Esophagus muscularis mucosa (tissue), 4 donors: ENCODE measurements around the gene BATF3. TPM values are rescaled to one million over a fixed set of nuclear protein-coding genes. Genes with fewer than 3 reads are reported as not detected.

ENCODE experiments used
- DNase-seq: peaks from one replicate; pipeline ENCODE4 v3.0.0-alpha.2; 2017; ENCODE audit errors: extremely low spot score
- H3K27ac ChIP-seq, 4 donors: fragments of 200-600 bp; sonication (generic); replicated peaks in 1 of 4; 1 replicate in 3 of 4; 2 replicates in 1 of 4; pipeline ENCODE4 v1.5.1; 2016 to 2019; ENCODE audit warnings: mild to moderate bottlenecking in 1 of 4
- H3K27me3 ChIP-seq, 4 donors: fragments of 200-600 bp; sonication (generic); one replicate each; pipeline versions ENCODE4 v1.5.1 to v1.6.0; 2016 to 2019
- H3K36me3 ChIP-seq, 4 donors: fragments of 200-600 bp; sonication (generic); one replicate each; pipeline ENCODE4 v1.5.1; 2016 to 2019
- H3K4me1 ChIP-seq, 4 donors: fragments of 200-600 bp; sonication (generic); one replicate each; pipeline ENCODE4 v1.5.1; 2016 to 2019
- H3K4me3 ChIP-seq, 4 donors: fragments of 200-600 bp; sonication (generic); 1 replicate in 2 of 4; 2 replicates in 2 of 4; pipeline ENCODE4 v1.5.1; 2016 to 2019; ENCODE audit warnings: mild to moderate bottlenecking in 4 of 4, moderate library complexity in 1 of 4
- H3K9me3 ChIP-seq, 4 donors: fragments of 200-600 bp; sonication (generic); 1 replicate in 3 of 4; 2 replicates in 1 of 4; pipeline ENCODE4 v1.5.1; 2016 to 2019
- CTCF ChIP-seq, 3 experiments: fragments of 200-600 bp in 2 of 3; fragments of 450-650 bp in 1 of 3; sonication (generic) in 2 of 3; IDR thresholded peaks; one replicate each; pipeline ENCODE4 v1.5.1; 2017 to 2019; ENCODE audit warnings: antibody characterized with exemption in 3 of 3, mild to moderate bottlenecking in 2 of 3, moderate library complexity in 1 of 3
- EP300 ChIP-seq: sonication (generic); formaldehyde crosslinking; IDR thresholded peaks from one replicate; pipeline ENCODE4 v1.6.1; 2017; ENCODE audit warnings: antibody characterized with exemption
- POLR2A ChIP-seq: fragments of 450-650 bp; IDR thresholded peaks from one replicate; pipeline ENCODE4 v1.6.1; 2017; ENCODE audit warnings: antibody characterized with exemption, moderate library complexity, mild to moderate bottlenecking, low read depth
- POLR2AphosphoS5 ChIP-seq, 2 donors: sonication (generic); formaldehyde crosslinking; IDR thresholded peaks; one replicate each; pipeline ENCODE4 v1.6.1; 2017; ENCODE audit warnings: antibody characterized with exemption in 2 of 2
- WGBS: methylation state at CpG from one replicate; pipeline ENCODE4 v1.1.5; 2018; 5-methylcytosine and 5-hydroxymethylcytosine counted together
- intact Hi-C: fragments of 100-400 bp; cut with DNase I; formaldehyde crosslinking; loops from one replicate; pipeline ENCODE4 v1.15.1; 2023
- total RNA-seq, 4 donors: library from RNA; depleted of rRNA; stranded (reverse); fragments of >200 nt; gene quantifications; one replicate each; pipeline versions ENCODE4 v1.1.0 to v1.2.1, GENCODE V29; 2016

The BATF3 gene
- total RNA-seq, 4 donors from 2014 or later = 2.1 to 8.1 (median 5.9) TPM

GRCh38 chr1:212737559-212737958 is 37.9 kb upstream of the BATF3 start:
- Histone ChIP-seq H3K9me3 (no peaks in the 10 kb centered on the region), H3K27me3 (no peaks in the 10 kb centered on the region), H3K4me3 (no peak overlapping the region), H3K4me1 (no peaks in the 10 kb centered on the region), H3K36me3 (peaks cover 0 to 12% (median 5%) of the 10 kb centered on the region in 4 donors), H3K27ac (no peak overlapping the region)
- intact Hi-C loops = no loop called here
- TF ChIP-seq CTCF (IDR thresholded peaks at IDR 0.05) (no peak), POLR2A (no peak)
- no peak for DNase-seq

DNA sequence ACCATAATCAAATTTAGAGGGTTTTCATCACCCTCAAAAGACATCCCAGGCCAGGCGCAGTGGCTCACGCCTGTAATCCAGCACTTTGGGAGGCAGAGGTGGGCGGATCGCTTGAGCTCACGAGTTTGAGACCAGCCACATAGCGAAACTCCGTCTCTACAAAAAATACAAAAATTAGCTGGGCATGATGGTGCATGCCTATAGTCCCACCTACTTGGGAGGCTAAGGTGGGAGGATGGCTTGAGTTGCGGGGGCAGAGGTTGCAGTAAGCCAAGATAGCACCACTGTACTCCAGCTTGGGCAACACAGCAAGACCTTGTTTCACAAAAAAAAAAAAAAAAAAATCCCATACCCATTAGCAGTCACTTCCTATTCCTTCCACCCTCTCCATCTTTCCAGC is 33.5 kb upstream of the BATF3 start:
- intact Hi-C loops = no loop called here
- no peaks in the 10 kb centered on the region for H3K4me1 ChIP-seq
- 95% methylated on average over 8 of the region's 8 CpGs for WGBS

DNA sequence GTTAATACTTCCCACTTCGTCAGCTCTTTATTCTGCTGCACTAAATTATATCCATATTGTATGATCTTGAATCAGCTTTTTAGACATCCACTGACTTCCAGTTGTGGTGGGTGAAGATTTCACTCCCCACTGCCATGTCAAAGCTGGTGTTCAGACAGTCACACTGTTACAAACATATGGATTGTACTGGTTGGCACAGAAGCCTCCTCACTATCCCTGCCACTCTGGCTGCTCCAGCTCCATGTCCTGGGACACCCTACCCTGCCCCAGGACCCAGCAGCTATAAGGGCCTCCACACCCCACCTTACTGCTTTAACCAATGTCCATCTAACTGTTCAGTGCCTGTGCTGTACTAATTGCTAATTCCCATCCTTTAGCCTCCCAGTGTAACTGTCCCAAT is 32.0 kb upstream of the BATF3 start:
- Histone ChIP-seq H3K4me3 (no peak overlapping the region), H3K9me3 (no peaks in the 10 kb centered on the region), H3K27ac (no peak overlapping the region), H3K36me3 (peaks cover 0 to 4% (median under 1%) of the 10 kb centered on the region in 4 donors), H3K27me3 (no peaks in the 10 kb centered on the region), H3K4me1 (no peaks in the 10 kb centered on the region)
- TF ChIP-seq POLR2AphosphoS5 (IDR thresholded peaks at IDR 0.05) (no peak), POLR2A (no peak), EP300 (no peak), CTCF (IDR thresholded peaks at IDR 0.05) (no peak)
- intact Hi-C loops = no loop called here
- no peak for DNase-seq
- WGBS = 81% methylated on average over 1 of the region's 1 CpG

More for the DNA sequence above, 33.5 kb upstream of the BATF3 start:
- H3K9me3 ChIP-seq = no peaks in the 10 kb centered on the region
- no peak overlapping the region for H3K27ac ChIP-seq
- no peak for DNase-seq
- no peak overlapping the region for H3K4me3 ChIP-seq
- TF ChIP-seq POLR2A = no peak
- no peak for TF ChIP-seq POLR2AphosphoS5 (IDR thresholded peaks at IDR 0.05)
- no peak for TF ChIP-seq EP300
- TF ChIP-seq CTCF (IDR thresholded peaks at IDR 0.05) = no peak
- no peaks in the 10 kb centered on the region for H3K27me3 ChIP-seq
- peaks cover 0 to 4% (median 0%) of the 10 kb centered on the region in 4 donors for H3K36me3 ChIP-seq

GRCh38 chr1:212728606-212729005 is 29.0 kb upstream of the BATF3 start:
- Histone ChIP-seq H3K4me3 (no peak overlapping the region), H3K4me1 (no peaks in the 10 kb centered on the region)
- WGBS = 74% methylated on average over 5 of the region's 5 CpGs

More at GRCh38 chr1:212728606-212729005, 29.0 kb upstream of the BATF3 start:
- no peak for DNase-seq
- no peak overlapping the region for H3K27ac ChIP-seq
- TF ChIP-seq CTCF (IDR thresholded peaks at IDR 0.05) (no peak), EP300 (no peak), POLR2AphosphoS5 (IDR thresholded peaks at IDR 0.05) (no peak), POLR2A (no peak)
- H3K27me3 ChIP-seq = no peaks in the 10 kb centered on the region
- H3K36me3 ChIP-seq = peaks cover 0 to 6% (median 2%) of the 10 kb centered on the region in 4 donors
- no peaks in the 10 kb centered on the region for H3K9me3 ChIP-seq
- intact Hi-C loops = no loop called here
